Measurements from ENCODE around the gene MAOB.

- TF ChIP-seq TCF4 (CRISPR knock-in tag; IDR thresholded peaks at IDR 0.05; ENCODE audit: borderline replicate concordance): no peak
- no peak for TF ChIP-seq ESRRG (CRISPR knock-in tag; IDR thresholded peaks at IDR 0.05)
- TF ChIP-seq ZFP30 (CRISPR knock-in tag; IDR thresholded peaks at IDR 0.05): no peak
- TF ChIP-seq RARB (CRISPR knock-in tag; IDR thresholded peaks at IDR 0.05): no peak
- no peak for TF ChIP-seq ZNF565 (CRISPR knock-in tag; conservative IDR thresholded peaks at IDR 0.05; ENCODE audit: low read depth)
- TF ChIP-seq ZNF70 (CRISPR knock-in tag; IDR thresholded peaks at IDR 0.05): no peak
- no peak for TF ChIP-seq SNAI2 (CRISPR knock-in tag; IDR thresholded peaks at IDR 0.05)
- TF ChIP-seq PATZ1 (CRISPR knock-in tag; IDR thresholded peaks at IDR 0.05; ENCODE audit: borderline replicate concordance): no peak
Measured at GRCh38 chrX:43731086-43731485, 151.2 kb downstream of the MAOB start.
